ENCODE measurements around the gene KRTAP5-6.

Gene KRTAP5-6, protein sequence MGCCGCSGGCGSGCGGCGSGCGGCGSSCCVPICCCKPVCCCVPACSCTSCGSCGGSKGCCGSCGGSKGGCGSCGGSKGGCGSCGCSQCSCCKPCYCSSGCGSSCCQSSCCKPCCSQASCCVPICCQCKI

DNA sequence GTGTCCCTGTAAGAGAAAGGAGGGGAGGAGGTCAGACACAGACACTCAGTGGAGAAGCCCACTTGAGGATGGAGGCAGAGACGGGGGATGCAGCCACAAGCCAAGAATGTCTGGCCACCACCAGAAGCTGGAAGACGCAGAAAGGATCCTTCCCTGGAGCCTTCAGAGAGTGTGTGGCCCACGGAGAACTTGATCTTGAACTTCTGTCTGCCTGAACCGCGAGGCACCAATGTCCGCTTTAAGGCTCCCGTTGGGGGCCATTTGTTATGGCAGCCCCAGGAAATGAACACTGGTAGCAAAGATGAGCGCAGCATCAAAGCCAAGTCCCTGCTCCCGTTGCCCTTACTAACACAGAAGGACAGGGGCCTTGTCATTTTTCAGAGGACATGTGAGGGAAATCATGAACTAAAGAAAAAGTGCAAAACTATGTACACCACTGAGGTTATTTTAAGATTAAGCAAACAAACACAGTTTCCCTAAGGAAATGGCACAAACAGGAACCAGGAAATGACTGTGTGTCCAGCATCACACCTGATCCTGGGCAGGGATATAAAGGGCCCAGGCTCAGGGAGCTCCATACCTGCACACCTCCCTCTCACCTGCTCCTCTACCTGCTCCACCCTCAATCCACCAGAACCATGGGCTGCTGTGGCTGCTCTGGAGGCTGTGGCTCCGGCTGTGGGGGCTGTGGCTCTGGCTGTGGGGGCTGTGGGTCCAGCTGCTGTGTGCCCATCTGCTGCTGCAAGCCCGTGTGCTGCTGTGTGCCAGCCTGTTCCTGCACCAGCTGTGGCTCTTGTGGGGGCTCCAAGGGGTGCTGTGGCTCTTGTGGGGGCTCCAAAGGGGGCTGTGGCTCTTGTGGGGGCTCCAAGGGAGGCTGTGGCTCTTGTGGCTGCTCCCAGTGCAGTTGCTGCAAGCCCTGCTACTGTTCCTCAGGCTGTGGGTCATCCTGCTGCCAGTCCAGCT is at the start of gene KRTAP5-6:
KRTAP5-6 (plus strand) TSS at position 588 of the 963 bp plus-strand sequence; CDS start at position 639, 51 bp downstream.
- no peak for DNase-seq

DNA sequence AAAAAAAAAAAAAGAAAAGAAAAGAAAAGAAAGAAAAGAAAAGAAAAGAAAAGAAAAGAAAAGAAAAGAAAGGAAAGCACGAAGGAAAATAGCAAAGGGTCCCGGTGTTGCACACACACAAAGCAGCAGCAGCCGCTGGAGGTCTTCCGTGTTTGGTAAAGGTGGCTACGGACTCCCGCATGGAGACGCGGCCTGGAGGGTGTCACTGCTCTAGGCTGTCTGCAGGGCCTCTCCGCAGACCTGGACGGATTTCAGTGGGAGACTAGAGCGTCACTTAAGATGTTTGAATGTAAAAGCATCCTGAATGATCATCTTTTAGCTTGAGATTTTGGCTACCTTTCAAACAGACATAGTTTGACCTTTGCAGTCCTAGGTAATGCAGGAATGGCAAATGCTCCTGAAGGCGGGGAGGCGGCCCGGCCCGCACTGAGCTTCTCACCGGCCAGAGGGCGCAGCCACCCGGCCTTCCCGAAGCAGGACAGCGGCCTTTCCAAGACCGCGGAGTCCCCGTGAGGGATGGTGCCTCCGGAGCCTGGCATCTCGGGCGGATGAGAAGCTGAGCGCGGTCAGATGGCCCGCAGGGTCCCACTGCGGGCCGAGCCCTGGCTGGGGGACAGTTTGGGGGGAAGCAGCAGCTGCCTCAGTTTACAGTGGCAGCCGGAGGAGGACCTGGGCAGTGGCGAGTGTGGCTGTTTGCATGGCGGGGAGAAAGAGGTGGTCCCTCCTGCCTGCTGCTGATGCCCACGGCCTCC is 48.9 kb upstream of the KRTAP5-6 start:
- no peak for DNase-seq

DNA sequence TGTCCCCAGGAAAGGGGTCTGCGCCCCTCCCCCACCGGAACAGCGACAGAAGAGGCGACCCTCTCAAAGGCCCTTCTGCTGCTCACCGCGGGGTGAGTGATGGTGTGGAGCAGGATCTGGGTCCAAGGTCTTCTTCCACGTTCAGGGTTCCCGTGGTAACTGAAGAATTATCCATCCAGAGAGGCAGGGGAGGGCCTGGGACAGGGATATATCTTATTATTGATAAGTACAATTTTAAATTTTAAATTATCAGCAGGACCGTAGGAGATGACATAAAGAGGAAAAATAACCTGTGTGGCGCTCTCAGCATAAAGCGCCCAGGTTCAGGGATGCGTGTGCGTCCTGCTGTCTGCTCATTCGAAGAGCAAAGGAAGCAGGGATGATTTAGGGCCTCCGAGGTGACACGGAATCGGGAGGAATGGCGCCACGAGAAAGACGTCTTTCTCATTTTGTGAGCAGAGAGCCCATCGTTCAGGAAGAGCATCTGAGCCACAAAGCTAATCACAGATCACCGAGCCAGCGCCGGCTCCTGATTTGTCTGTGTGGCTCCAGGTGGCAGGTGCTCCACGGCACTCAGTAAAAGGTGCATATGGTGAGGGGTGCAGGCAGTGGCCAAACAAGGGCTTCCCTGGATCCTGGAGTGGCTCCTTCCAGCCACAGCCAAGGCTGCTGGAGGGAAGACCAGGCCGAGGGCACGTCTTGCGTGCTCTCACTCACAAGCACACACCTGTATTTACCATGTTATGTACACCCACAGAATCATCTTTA is 48.2 kb upstream of the KRTAP5-6 start:
- DNase-seq, result no peak

DNA sequence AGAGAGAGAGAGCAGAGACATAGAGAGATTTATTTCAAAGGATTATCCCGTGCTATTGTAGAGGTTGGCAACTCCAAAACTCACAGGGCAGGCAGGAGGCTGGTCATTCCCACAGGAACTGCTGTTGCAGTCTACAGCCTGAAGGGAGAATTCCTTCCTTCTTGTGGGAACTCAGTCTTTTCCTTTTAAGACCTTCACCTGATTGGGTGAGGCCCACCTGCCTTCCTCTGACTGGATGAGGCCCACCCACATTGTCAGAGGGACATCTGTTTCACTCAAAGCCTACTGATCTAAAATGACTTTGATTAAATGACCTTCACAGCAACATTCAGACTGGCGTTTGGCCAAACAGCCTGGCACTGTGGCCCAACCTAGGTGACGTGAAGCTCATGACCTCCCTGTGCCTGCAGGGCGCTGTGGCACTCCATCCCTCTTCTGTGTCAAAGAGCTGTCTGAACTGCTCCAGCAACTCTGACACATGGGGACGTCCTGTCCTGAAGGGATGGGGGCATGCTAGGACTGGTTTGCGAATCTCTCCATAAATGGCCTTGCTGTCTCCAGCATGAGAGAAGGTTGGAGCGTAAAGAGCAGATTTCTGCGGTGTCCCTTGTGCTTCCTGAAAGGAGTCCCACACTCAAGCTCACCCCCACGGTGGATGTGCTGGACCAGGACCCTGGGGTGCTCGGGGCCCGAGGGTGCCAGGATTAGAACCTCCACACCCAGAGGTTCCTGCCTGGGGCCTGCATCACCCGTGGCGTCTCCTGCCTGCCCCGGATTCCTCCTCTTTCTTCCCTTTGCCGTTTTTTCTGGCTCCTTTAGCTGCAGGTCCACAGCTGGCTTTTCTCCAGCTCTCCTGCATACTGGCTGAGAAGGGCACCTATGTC is 46.7 kb upstream of the KRTAP5-6 start:
- DNase-seq, result no peak

DNA sequence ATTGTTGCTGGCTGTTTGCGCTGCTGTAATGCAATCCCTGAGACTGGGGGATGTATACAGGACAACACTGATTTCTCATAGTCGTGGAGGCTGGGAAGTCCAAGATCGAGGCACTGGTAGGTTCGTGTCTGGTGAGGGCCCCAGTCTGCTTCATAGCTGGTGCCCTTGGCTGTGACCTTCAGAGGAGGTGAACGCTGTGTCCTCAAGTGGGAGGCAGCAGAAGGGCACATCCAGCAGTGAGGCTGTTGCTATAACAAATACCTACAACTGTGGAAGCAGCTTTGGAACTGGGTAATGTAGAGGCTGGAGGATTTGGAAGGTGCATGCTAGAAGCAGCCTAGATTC is 46.1 kb upstream of the KRTAP5-6 start:
- no peak for DNase-seq

GRCh38 chr11:1651411-1651980 is 45.5 kb upstream of the KRTAP5-6 start:
- DNase-seq, result no peak

- DNase-seq, result no peak
These were observed 45.0 kb upstream of the KRTAP5-6 start for GRCh38 chr11:1652026-1652425.

- no peak for DNase-seq
These were observed 44.6 kb upstream of the KRTAP5-6 start for GRCh38 chr11:1652442-1652770.

DNA sequence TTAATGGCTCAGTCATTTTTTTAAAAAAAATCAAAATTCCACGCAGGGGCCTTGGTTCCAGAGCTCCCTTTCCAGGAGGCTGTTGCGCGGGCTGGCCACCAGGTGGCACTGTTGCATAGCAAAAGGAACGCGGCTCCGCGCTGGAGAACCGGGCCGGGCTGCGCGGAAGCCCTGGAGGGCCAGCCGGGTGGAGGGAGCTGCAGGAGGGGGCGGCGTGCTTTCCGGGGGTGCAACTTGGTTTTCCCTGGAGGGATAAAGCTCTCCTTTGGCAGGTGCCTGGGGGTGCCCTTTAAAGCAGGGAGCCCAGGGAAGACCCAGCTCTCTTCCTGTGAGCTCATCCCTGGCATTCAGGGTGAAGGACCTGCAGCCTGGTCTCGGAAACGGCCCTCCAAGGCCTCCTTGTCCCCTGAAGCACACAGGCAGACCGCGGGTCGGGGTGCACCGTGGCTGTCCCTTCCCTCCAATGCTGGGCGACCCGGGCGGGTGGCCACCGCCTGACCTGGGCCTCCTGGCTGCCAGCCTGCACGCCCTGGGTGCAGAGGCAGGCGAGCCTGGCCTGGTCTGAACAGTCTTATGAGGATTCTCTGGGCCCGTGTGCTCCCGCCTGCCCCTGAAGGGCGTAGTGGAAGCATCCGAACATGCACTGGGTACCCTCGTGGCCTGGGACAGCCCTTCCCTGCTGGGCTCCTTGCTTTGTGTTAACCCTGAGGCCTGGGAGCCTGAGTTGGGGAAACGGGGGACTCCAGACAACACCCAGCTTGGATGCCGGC is 44.0 kb upstream of the KRTAP5-6 start:
- peak in 1 of 2 donors; percentile 31 for DNase-seq

DNA sequence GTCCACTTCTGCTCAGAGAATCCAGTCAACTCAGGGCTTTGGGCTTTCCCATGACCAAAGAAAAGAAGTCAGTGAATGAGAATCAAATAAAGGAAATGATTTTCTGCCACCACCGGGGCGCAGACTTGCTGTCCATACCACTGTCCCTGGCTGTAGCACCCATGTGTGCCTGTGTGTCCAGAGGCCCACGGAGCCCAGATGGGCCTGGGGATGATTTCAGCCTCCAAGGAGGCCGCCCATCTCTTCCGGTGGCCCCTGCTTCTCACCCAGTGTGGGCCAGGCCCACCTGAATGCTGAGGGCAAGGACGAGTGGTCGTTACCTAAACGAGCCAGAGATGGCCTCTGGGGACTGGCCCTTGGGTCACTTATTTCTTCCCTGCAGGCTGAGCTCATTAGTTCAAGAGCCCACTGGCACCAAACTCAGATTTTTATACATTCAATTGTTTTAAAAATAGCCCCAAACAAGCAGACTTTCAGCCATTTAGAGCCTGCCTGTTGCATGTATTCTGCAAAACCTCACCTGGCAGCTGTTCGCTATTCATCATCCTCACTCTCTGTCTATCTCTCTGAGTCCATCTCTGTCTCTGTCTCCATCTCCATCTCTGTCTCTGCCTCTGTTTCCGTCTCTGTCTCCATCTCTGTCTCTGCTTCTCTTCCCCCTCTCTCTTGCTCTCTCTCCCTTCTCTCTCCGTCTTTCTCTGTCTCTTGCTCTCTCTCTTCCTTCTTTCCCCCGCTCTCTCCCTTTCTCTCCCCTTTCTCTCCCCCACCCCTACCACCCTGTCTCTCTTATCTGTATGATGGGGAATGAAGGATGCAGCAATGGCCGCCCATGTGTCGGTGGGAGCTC is 43.2 kb upstream of the KRTAP5-6 start:
- DNase-seq, result no peak

DNA sequence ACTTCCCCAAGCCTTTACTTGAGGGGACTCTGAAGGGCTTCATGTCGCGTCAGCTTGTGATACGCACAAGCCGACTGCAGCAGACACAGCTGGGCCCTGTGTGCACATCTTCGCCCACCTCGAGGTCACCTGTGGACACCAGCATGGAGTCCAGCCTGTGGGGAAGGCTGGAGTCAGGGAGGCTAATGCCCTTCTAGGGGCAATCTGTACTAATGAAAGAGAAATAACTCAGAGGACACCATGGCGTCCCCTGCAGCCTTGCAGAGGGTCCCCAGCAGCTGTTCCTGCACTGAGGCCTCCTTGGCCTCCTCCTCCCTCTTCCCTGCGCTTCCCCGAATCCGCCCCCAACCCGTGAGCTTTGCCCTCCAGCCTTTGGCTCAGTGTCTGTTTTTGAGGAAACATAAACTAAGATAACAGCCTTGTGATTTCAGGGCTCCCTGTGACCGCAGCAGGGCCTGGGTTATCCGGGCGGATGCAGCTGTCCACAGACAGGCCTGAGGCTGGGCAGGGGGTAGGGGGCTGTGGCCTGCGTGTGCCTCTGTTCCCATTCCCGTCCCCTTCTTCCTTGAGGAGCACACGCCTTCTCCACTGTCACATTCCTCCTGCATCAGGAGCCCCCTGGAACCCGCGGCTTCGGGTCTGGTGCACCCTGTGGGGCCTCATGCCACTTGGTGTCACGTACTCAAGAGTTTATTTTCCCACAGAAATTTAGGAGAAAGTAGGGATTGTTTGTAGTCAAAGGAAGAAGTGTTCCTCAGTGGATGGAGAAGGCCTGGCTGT is 42.4 kb upstream of the KRTAP5-6 start:
- DNase-seq, result peak in 1 of 2 donors; percentile 80

DNA sequence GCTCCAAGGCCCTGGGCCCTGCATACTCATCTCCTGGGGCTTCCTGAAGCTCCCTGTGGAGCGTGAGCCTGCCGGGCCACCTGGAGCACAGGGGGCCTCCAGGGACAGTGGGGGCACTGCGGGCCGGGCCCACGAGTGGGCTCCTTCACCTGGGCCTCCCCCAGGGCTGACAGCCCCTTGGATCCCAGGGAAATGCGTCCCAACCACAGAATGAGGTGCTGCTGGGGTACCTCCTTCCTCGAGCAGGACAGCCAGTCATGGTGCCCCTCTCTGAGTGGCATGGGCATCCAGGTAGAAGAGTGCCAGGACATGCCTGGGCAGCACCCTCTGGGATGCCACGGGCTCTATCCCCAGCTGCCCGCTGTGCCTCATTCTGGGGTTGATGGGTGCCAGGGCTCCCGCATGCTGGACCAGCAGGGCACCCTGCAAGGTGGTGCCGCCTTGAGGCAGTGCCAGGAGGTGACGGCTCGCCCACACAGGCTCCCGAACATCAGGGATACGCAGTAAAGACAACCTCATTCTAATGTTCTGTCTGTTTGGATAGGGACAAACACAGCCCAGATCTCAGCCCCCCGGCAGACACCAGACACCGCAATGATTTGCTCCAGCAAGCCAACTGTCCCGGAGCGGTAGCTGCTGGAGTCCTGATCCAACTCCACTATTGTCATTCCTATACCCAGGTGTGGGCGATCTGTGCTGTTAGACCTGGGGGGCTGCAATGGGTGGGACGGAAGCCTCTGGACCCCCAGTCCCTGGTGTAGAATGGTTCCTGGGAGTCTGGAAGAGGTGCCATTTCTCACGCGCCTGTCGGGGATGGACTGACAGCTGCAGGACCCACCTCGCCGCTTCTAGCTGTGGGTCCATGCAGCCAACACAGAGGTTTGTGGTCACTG is 41.6 kb upstream of the KRTAP5-6 start:
- DNase-seq, result no peak

DNA sequence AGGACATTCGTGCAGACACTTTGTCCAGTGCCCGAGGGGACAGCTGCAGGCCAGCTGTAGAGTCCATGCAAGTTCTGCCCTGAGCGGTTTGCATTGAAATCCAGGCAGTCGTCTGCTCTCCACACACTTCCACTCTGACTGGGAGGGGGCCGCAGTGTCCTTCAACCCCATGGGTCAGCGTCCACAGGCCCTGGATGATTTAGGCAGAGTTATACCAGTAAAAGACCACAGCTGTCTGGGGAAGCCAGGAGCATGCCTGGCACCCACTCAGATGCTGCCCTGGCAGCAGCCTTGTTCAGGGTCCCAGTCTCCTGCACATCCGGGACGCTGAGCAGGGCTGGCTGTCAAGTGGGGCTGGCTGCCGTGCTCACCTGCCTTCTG is 40.9 kb upstream of the KRTAP5-6 start:
- DNase-seq, result no peak

- DNase-seq, result no peak
These were observed 40.3 kb upstream of the KRTAP5-6 start for GRCh38 chr11:1656670-1657069.

GRCh38 chr11:1659506-1659905 is 37.5 kb upstream of the KRTAP5-6 start:
- DNase-seq, result peak in 1 of 2 donors; percentile 29

- no peak for DNase-seq
These were observed 36.7 kb upstream of the KRTAP5-6 start for GRCh38 chr11:1660111-1660867.
